H4 (cell line): ENCODE measurements around the gene SFSWAP. TPM values are rescaled to one million over a fixed set of nuclear protein-coding genes. Genes with fewer than 3 reads are reported as not detected.
"Not testable (repeated sequence)": the region's sequence is repeated elsewhere in the genome, so short reads cannot be mapped to it uniquely, and the experiment has no call there.

ENCODE experiments used
- DNase-seq: peaks from one replicate; pipeline ENCODE4 v3.0.0-alpha.2; 2015; ENCODE audit warnings: low spot score
- total RNA-seq: library from RNA; depleted of rRNA; stranded (reverse); fragments of >200 nt; shearing (Covaris generic); gene quantifications from 2 replicates; pipeline ENCODE4 v1.2.3, GENCODE V29; 2014

The SFSWAP gene
- total RNA-seq, 1 experiment from 2014 or later, result 20.0 TPM

- DNase-seq, result no peak
These were observed 77.2 kb downstream of the SFSWAP start for GRCh38 chr12:131788070-131788469.

- no peak for DNase-seq
These were observed 78.7 kb downstream of the SFSWAP start for GRCh38 chr12:131789638-131790037.

- no peak for DNase-seq
These were observed 82.5 kb downstream of the SFSWAP start for GRCh38 chr12:131793243-131794022.

GRCh38 chr12:131794061-131794460 is 83.2 kb downstream of the SFSWAP start:
- no peak for DNase-seq

- DNase-seq, result no peak
These were observed 83.7 kb downstream of the SFSWAP start for GRCh38 chr12:131794573-131794972.

- DNase-seq, result no peak
These were observed 84.2 kb downstream of the SFSWAP start for GRCh38 chr12:131795064-131795463.

GRCh38 chr12:131795690-131796410 is 85.0 kb downstream of the SFSWAP start:
- no peak for DNase-seq

GRCh38 chr12:131796411-131796736 is 85.5 kb downstream of the SFSWAP start:
- DNase-seq, result no peak

- DNase-seq, result no peak
These were observed 86.1 kb downstream of the SFSWAP start for GRCh38 chr12:131796754-131797587.

- DNase-seq, result no peak
These were observed 86.7 kb downstream of the SFSWAP start for GRCh38 chr12:131797588-131797934.

GRCh38 chr12:131799195-131799594 is 88.3 kb downstream of the SFSWAP start:
- no peak for DNase-seq

- DNase-seq, result no peak
These were observed 89.1 kb downstream of the SFSWAP start for GRCh38 chr12:131799828-131800593.

GRCh38 chr12:131800594-131801135 is 89.8 kb downstream of the SFSWAP start:
- DNase-seq, result no peak

GRCh38 chr12:131801254-131801866 is 90.5 kb downstream of the SFSWAP start:
- no peak for DNase-seq

GRCh38 chr12:131803961-131804521 is 93.2 kb downstream of the SFSWAP start:
- DNase-seq, result no peak

- no peak for DNase-seq
These were observed 94.5 kb downstream of the SFSWAP start for GRCh38 chr12:131805421-131805820.

- no peak for DNase-seq
These were observed 95.8 kb downstream of the SFSWAP start for GRCh38 chr12:131806674-131807073.

- DNase-seq, result no peak
These were observed 98.0 kb downstream of the SFSWAP start for GRCh38 chr12:131808744-131809371.

- not testable (repeated sequence) for DNase-seq
These were observed 98.8 kb downstream of the SFSWAP start for GRCh38 chr12:131809476-131810254.
